DOHH2 (cell line): ENCODE results near the gene F13A1.

Experiments
- H3F3A ChIP-seq: fragments of 200-600 bp; sonication (generic), shearing (Covaris generic); 2 replicates; pipeline ENCODE4 v1.6.0; 2016; ENCODE audit warnings: antibody characterized with exemption, mild to moderate bottlenecking; ENCODE audit not compliant: control insufficient read depth, insufficient read depth
- H3K27ac ChIP-seq: fragments of 200-600 bp; sonication (generic); 2 replicates; pipeline ENCODE4 v1.5.1; 2014; ENCODE audit warnings: low read depth, mild to moderate bottlenecking, low read length, moderate library complexity
- H3K27me3 ChIP-seq: fragments of 200-600 bp; sonication (generic); 2 replicates; pipeline ENCODE4 v1.6.1; 2014; ENCODE audit warnings: mild to moderate bottlenecking, low read length, mixed read lengths; ENCODE audit not compliant: control insufficient read depth
- H3K36me3 ChIP-seq: fragments of 200-600 bp; sonication (generic); 2 replicates; pipeline ENCODE4 v1.6.1; 2014; ENCODE audit warnings: mild to moderate bottlenecking, low read length, moderate library complexity, mixed read lengths; ENCODE audit not compliant: control insufficient read depth
- H3K4me1 ChIP-seq: fragments of 200-600 bp; sonication (generic); 2 replicates; pipeline ENCODE4 v1.6.1; 2014; ENCODE audit warnings: mild to moderate bottlenecking, low read length, mixed read lengths; ENCODE audit not compliant: control insufficient read depth
- H3K4me2 ChIP-seq: fragments of 200-600 bp; sonication (generic); 2 replicates; pipeline ENCODE4 v1.6.0; 2014; ENCODE audit warnings: mild to moderate bottlenecking, low read length, moderate library complexity
- H3K4me3 ChIP-seq: fragments of 200-600 bp; sonication (generic); 2 replicates; pipeline ENCODE4 v1.5.1; 2014; ENCODE audit warnings: mild to moderate bottlenecking, low read length, mixed read lengths
- H3K79me2 ChIP-seq: fragments of 200-600 bp; sonication (generic); 2 replicates; pipeline ENCODE4 v1.6.1; 2014; ENCODE audit warnings: mild to moderate bottlenecking, low read length, mixed read lengths; ENCODE audit not compliant: control insufficient read depth
- H3K9me2 ChIP-seq: fragments of 200-600 bp; sonication (generic); replicated peaks from 2 replicates; pipeline ENCODE4 v1.6.1; 2014; ENCODE audit warnings: mild to moderate bottlenecking, low read length, mixed read lengths; ENCODE audit not compliant: control insufficient read depth
- H3K9me3 ChIP-seq: fragments of 200-600 bp; sonication (generic); 2 replicates; pipeline ENCODE4 v1.6.1; 2014; ENCODE audit warnings: antibody characterized with exemption, low read length, mixed read lengths; ENCODE audit not compliant: control insufficient read depth, insufficient read depth
- H4K20me1 ChIP-seq: fragments of 200-600 bp; sonication (generic); 2 replicates; pipeline ENCODE4 v1.6.0; 2014; ENCODE audit warnings: low read depth, mild to moderate bottlenecking, antibody characterized with exemption, low read length, moderate library complexity; ENCODE audit not compliant: control insufficient read depth, insufficient read depth
- CTCF ChIP-seq: fragments of 200-600 bp; sonication (generic); IDR thresholded peaks from one replicate; pipeline ENCODE4 v1.5.1; 2014; ENCODE audit warnings: antibody characterized with exemption, mild to moderate bottlenecking, low read depth, low read length; ENCODE audit not compliant: poor library complexity, severe bottlenecking
- EZH2phosphoT487 ChIP-seq: fragments of 200-600 bp; sonication (generic); IDR thresholded peaks from 2 replicates; pipeline ENCODE4 v1.6.1; 2017; ENCODE audit warnings: borderline replicate concordance, mild to moderate bottlenecking, antibody characterized with exemption, low read length, moderate library complexity, mixed read lengths

F13A1 gene

DNA sequence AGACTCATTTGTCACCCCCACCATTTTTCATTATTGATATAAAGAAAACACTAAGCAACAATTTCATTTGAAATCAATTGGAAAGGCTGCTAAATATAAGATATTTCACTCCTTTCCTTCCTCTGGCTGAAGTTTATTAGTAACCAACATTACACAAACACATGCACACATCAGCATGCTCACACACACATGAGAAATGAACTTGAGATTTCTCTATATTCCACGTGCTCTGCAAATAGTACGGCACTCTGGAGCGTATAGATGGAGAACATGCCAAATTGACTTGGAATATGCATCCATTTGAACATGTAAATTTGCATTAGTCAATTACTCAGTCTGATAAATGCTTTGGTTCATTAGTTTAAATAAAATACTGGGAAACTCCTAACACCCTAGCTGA, 37.1 kb upstream of the F13A1 start:
- no peak overlapping the region for H3K4me3 ChIP-seq
- peaks cover 11% of the 10 kb centered on the region for H3K4me1 ChIP-seq
- no peak overlapping the region for H3K27ac ChIP-seq
- no peaks in the 10 kb centered on the region for H3K79me2 ChIP-seq
- H3K9me3 ChIP-seq, result no peaks in the 10 kb centered on the region
- no peaks in the 10 kb centered on the region for H3K27me3 ChIP-seq
- H4K20me1 ChIP-seq, result no peaks in the 10 kb centered on the region
- TF ChIP-seq EZH2phosphoT487 (no peak), CTCF (no peak)
- H3K9me2 ChIP-seq, result 0 out of 2 replicates have a peak, but pooled peaks cover 3% of the 10 kb centered on the region
- no peaks in the 10 kb centered on the region for H3K36me3 ChIP-seq
- H3K4me2 ChIP-seq, result no peak overlapping the region
- H3F3A ChIP-seq, result no peaks in the 10 kb centered on the region

- Histone ChIP-seq H3K4me2 (no peak overlapping the region), H3K27ac (no peak overlapping the region), H3F3A (no peaks in the 10 kb centered on the region), H3K36me3 (no peaks in the 10 kb centered on the region), H3K79me2 (no peaks in the 10 kb centered on the region), H3K9me3 (no peaks in the 10 kb centered on the region), H3K9me2 (0 out of 2 replicates have a peak, but pooled peaks cover 3% of the 10 kb centered on the region), H4K20me1 (no peaks in the 10 kb centered on the region), H3K4me1 (peaks cover 6% of the 10 kb centered on the region), H3K4me3 (no peak overlapping the region), H3K27me3 (no peaks in the 10 kb centered on the region)
- TF ChIP-seq EZH2phosphoT487 (no peak), CTCF (no peak)
Observed at GRCh38 chr6:6357032-6357431, 36.6 kb upstream of the F13A1 start.

DNA sequence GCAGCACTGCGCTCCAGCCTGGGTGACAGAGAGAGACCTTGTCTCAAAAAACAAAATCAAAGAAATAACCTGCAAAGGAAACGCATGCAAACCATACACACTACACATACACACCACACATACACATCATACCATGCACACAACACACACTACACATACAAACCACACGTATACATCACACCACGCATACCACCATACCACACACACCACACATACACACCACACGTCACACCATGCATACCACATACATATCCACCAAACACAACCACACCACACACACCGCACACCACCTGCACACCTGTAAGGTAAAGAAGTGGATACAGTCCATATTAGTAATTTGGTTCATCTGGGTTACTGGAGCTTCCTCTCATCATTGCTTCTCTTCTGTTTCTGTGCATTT, 32.3 kb upstream of the F13A1 start:
- TF ChIP-seq EZH2phosphoT487 (no peak), CTCF (no peak)
- Histone ChIP-seq H3K79me2 (no peaks in the 10 kb centered on the region), H3K4me2 (no peak overlapping the region), H3K9me3 (no peaks in the 10 kb centered on the region), H3K4me3 (no peak overlapping the region), H3K27me3 (no peaks in the 10 kb centered on the region), H3F3A (no peaks in the 10 kb centered on the region), H3K4me1 (no peaks in the 10 kb centered on the region), H3K36me3 (no peaks in the 10 kb centered on the region), H4K20me1 (no peaks in the 10 kb centered on the region), H3K9me2 (no peaks in the 10 kb centered on the region), H3K27ac (no peak overlapping the region)

- Histone ChIP-seq H3K9me2 (no peaks in the 10 kb centered on the region), H3K4me1 (no peaks in the 10 kb centered on the region), H3K4me3 (no peak overlapping the region), H3K27ac (no peak overlapping the region), H3K27me3 (no peaks in the 10 kb centered on the region), H4K20me1 (no peaks in the 10 kb centered on the region), H3K79me2 (no peaks in the 10 kb centered on the region), H3K9me3 (no peaks in the 10 kb centered on the region), H3F3A (no peaks in the 10 kb centered on the region), H3K36me3 (no peaks in the 10 kb centered on the region), H3K4me2 (no peak overlapping the region)
- TF ChIP-seq CTCF, result no peak
- TF ChIP-seq EZH2phosphoT487, result no peak
Observed at GRCh38 chr6:6351511-6352025, 31.1 kb upstream of the F13A1 start.
